RWPE2 (cell line): ENCODE data around the gene LYPD6.

ENCODE experiments used
- ATAC-seq: fragments of 200-7000 bp; cut with Tn5 transposase; 3 replicates; pipeline ENCODE4 v1.9.1; 2021; ENCODE audit warnings: low read depth
- DNase-seq: peaks from one replicate; pipeline ENCODE4 v3.0.0-alpha.2; 2020; ENCODE audit warnings: low spot score
- H3K27ac ChIP-seq: fragments of 450-650 bp; 2 replicates; pipeline ENCODE4 v1.5.1; 2017; ENCODE audit warnings: mild to moderate bottlenecking; ENCODE audit not compliant: poor library complexity, severe bottlenecking
- H3K27me3 ChIP-seq: fragments of 250-450 bp; sonication (Bioruptor Pico); 2 replicates; pipeline ENCODE4 v1.5.1; 2021; ENCODE audit warnings: mild to moderate bottlenecking, moderate library complexity; ENCODE audit not compliant: insufficient read depth, poor library complexity, severe bottlenecking
- H3K36me3 ChIP-seq: fragments of 250-450 bp; sonication (Bioruptor Pico); 2 replicates; pipeline ENCODE4 v1.5.1; 2020; ENCODE audit warnings: low read depth, mild to moderate bottlenecking, moderate library complexity
- H3K4me1 ChIP-seq: fragments of 250-450 bp; sonication (Bioruptor Pico); 2 replicates; pipeline ENCODE4 v1.5.1; 2021; ENCODE audit warnings: mild to moderate bottlenecking, moderate library complexity; ENCODE audit not compliant: insufficient read depth, poor library complexity, severe bottlenecking
- H3K4me3 ChIP-seq: fragments of 250-450 bp; sonication (Bioruptor Pico); 2 replicates; pipeline ENCODE4 v1.5.1; 2021; ENCODE audit warnings: mild to moderate bottlenecking, moderate library complexity; ENCODE audit not compliant: severe bottlenecking
- H3K9me3 ChIP-seq: fragments of 250-450 bp; sonication (Bioruptor Pico); 2 replicates; pipeline ENCODE4 v1.5.1; 2021; ENCODE audit warnings: mild to moderate bottlenecking, moderate library complexity; ENCODE audit not compliant: severe bottlenecking
- TF ChIP-seq, protein P1 (sequence below): fragments of 450-650 bp; IDR thresholded peaks from one replicate; pipeline ENCODE4 v1.5.1; 2017; ENCODE audit warnings: mild to moderate bottlenecking, moderate library complexity; ENCODE audit not compliant: poor library complexity, severe bottlenecking

Gene LYPD6

GRCh38 chr2:149486664-149487063, 156.3 kb downstream of the LYPD6 start:
- ATAC-seq: no peak
- TF ChIP-seq, protein P1, sequence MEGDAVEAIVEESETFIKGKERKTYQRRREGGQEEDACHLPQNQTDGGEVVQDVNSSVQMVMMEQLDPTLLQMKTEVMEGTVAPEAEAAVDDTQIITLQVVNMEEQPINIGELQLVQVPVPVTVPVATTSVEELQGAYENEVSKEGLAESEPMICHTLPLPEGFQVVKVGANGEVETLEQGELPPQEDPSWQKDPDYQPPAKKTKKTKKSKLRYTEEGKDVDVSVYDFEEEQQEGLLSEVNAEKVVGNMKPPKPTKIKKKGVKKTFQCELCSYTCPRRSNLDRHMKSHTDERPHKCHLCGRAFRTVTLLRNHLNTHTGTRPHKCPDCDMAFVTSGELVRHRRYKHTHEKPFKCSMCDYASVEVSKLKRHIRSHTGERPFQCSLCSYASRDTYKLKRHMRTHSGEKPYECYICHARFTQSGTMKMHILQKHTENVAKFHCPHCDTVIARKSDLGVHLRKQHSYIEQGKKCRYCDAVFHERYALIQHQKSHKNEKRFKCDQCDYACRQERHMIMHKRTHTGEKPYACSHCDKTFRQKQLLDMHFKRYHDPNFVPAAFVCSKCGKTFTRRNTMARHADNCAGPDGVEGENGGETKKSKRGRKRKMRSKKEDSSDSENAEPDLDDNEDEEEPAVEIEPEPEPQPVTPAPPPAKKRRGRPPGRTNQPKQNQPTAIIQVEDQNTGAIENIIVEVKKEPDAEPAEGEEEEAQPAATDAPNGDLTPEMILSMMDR: no peak

GRCh38 chr2:149487189-149487588, 156.8 kb downstream of the LYPD6 start:
- Histone ChIP-seq H3K36me3 (no peaks in the 10 kb centered on the region), H3K27me3 (no peaks in the 10 kb centered on the region), H3K9me3 (no peaks in the 10 kb centered on the region), H3K4me3 (no peak overlapping the region), H3K4me1 (no peaks in the 10 kb centered on the region), H3K27ac (no peak overlapping the region)
- ATAC-seq (no peak), DNase-seq (no peak)
- TF ChIP-seq, protein P1: peak; percentile 55

More at GRCh38 chr2:149486664-149487063, 156.3 kb downstream of the LYPD6 start:
- Histone ChIP-seq H3K27ac (no peak overlapping the region), H3K4me3 (no peak overlapping the region), H3K9me3 (no peaks in the 10 kb centered on the region), H3K36me3 (no peaks in the 10 kb centered on the region), H3K27me3 (no peaks in the 10 kb centered on the region), H3K4me1 (no peaks in the 10 kb centered on the region)
- no peak for DNase-seq

- Histone ChIP-seq H3K9me3 (no peaks in the 10 kb centered on the region), H3K27ac (no peak overlapping the region), H3K27me3 (no peaks in the 10 kb centered on the region), H3K4me3 (no peak overlapping the region), H3K36me3 (no peaks in the 10 kb centered on the region), H3K4me1 (no peaks in the 10 kb centered on the region)
- TF ChIP-seq, protein P1: no peak
- DNase-seq: no peak
- no peak for ATAC-seq
These were observed 158.5 kb downstream of the LYPD6 start for GRCh38 chr2:149488706-149489440.

DNA sequence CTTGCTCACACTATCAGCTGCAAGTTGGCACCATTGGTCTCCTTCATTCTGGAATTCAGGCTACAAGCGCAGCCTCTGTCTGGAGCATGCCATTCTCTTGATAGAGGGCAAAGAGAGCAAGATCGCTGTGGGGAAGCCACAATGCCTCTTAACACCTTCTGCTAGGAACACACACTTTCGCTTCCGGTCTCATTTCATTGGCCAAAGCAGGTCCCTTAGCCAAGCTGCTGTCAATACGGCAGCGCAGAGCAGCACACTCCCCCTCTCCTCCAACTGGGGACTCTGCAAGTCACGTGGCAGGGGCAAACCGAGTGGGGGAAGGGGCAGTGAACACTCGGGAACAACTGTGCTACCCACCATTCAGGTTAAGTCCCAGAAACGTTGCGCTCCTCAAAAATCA, 159.1 kb downstream of the LYPD6 start:
- Histone ChIP-seq H3K4me1 (no peaks in the 10 kb centered on the region), H3K27ac (no peak overlapping the region), H3K36me3 (no peaks in the 10 kb centered on the region), H3K9me3 (no peaks in the 10 kb centered on the region), H3K27me3 (no peaks in the 10 kb centered on the region), H3K4me3 (no peak overlapping the region)
- ATAC-seq (no peak), DNase-seq (no peak)
- TF ChIP-seq, protein P1: no peak

DNA sequence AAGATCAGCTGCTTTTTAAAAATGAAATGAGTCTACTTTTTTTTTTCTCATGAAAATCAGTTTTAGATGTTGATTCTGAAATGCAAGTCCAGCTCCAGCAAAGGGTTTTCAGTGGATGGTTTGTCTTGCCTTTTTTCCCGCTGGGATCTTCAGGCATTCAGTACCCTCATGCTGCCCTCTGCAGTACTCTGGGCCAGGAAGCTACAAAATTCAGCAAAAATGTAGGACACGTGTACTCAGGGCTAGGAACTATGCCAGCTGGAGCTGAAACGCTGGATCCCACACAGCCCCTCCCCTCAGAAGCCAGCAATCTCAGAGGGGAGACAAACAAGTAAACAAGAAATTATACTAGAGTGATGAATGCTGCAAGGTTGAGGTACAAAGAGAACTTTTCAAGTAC, 159.9 kb downstream of the LYPD6 start:
- Histone ChIP-seq H3K36me3 (no peaks in the 10 kb centered on the region), H3K27ac (no peak overlapping the region), H3K4me1 (no peaks in the 10 kb centered on the region), H3K4me3 (no peak overlapping the region), H3K27me3 (no peaks in the 10 kb centered on the region), H3K9me3 (no peaks in the 10 kb centered on the region)
- ATAC-seq: peak; percentile 61; the same call in 2 of the 3 replicates
- DNase-seq: no peak
- TF ChIP-seq, protein P1: peak; percentile 32
